ENCODE results near the gene SPAG4.

Gene SPAG4

GRCh38 chr20:35604449-35604747 lies 11.2 kb upstream of the SPAG4 start:
- no peak overlapping the region for H2AFZ ChIP-seq
- H3K79me2 ChIP-seq, result no peaks in the 10 kb centered on the region
- H3K36me3 ChIP-seq (ENCODE audit: control insufficient read depth, insufficient read depth, low read length), result no peaks in the 10 kb centered on the region
- H3K9me3 ChIP-seq (ENCODE audit: control insufficient read depth, low read length), result no peaks in the 10 kb centered on the region
- H3K4me2 ChIP-seq (ENCODE audit: low read length), result no peak overlapping the region
- no peaks in the 10 kb centered on the region for H3K27me3 ChIP-seq (ENCODE audit: control insufficient read depth, insufficient read depth, low read length)
- no peak overlapping the region for H3K9ac ChIP-seq
- no peaks in the 10 kb centered on the region for H3K4me1 ChIP-seq
- H3K4me3 ChIP-seq (ENCODE audit: low read depth, low read length), result no peak overlapping the region
- H3K27ac ChIP-seq, result no peak overlapping the region
- TF ChIP-seq CTCF (IDR thresholded peaks at IDR 0.05), result no peak

GRCh38 chr20:35606127-35606526 lies 9.5 kb upstream of the SPAG4 start:
- Histone ChIP-seq H2AFZ (no peak overlapping the region), H3K27me3 (ENCODE audit: control insufficient read depth, insufficient read depth, low read length) (no peaks in the 10 kb centered on the region), H3K9ac (no peak overlapping the region), H3K4me1 (no peaks in the 10 kb centered on the region), H3K27ac (no peak overlapping the region), H3K4me2 (ENCODE audit: low read length) (no peak overlapping the region), H3K79me2 (no peaks in the 10 kb centered on the region), H3K36me3 (ENCODE audit: control insufficient read depth, insufficient read depth, low read length) (no peaks in the 10 kb centered on the region), H3K9me3 (ENCODE audit: control insufficient read depth, low read length) (no peaks in the 10 kb centered on the region), H3K4me3 (ENCODE audit: low read depth, low read length) (no peak overlapping the region)
- TF ChIP-seq CTCF (IDR thresholded peaks at IDR 0.05), result no peak

- Histone ChIP-seq H3K4me3 (ENCODE audit: low read depth, low read length) (no peak overlapping the region), H3K9ac (no peak overlapping the region), H3K9me3 (ENCODE audit: control insufficient read depth, low read length) (no peaks in the 10 kb centered on the region), H3K27me3 (ENCODE audit: control insufficient read depth, insufficient read depth, low read length) (no peaks in the 10 kb centered on the region), H2AFZ (no peak overlapping the region), H3K36me3 (ENCODE audit: control insufficient read depth, insufficient read depth, low read length) (no peaks in the 10 kb centered on the region), H3K4me1 (no peaks in the 10 kb centered on the region), H3K27ac (no peak overlapping the region), H3K4me2 (ENCODE audit: low read length) (no peak overlapping the region), H3K79me2 (no peaks in the 10 kb centered on the region)
- TF ChIP-seq CTCF (IDR thresholded peaks at IDR 0.05), result no peak
These were observed 8.5 kb upstream of the SPAG4 start for GRCh38 chr20:35607003-35607735.

- no peaks in the 10 kb centered on the region for H3K36me3 ChIP-seq (ENCODE audit: control insufficient read depth, insufficient read depth, low read length)
These were observed 4.7 kb upstream of the SPAG4 start for GRCh38 chr20:35610833-35611427.

More at GRCh38 chr20:35610833-35611427, 4.7 kb upstream of the SPAG4 start:
- Histone ChIP-seq H3K79me2 (no peaks in the 10 kb centered on the region), H3K4me2 (ENCODE audit: low read length) (no peak overlapping the region), H2AFZ (no peak overlapping the region), H3K27ac (no peak overlapping the region), H3K9ac (no peak overlapping the region), H3K4me3 (ENCODE audit: low read depth, low read length) (no peak overlapping the region), H3K27me3 (ENCODE audit: control insufficient read depth, insufficient read depth, low read length) (no peaks in the 10 kb centered on the region), H3K4me1 (no peaks in the 10 kb centered on the region), H3K9me3 (ENCODE audit: control insufficient read depth, low read length) (no peaks in the 10 kb centered on the region)
- no peak for TF ChIP-seq CTCF (IDR thresholded peaks at IDR 0.05)
